SJCRH30 (cell line): ENCODE measurements around the gene FXYD6. TPM values are rescaled to one million over a fixed set of nuclear protein-coding genes. Genes with fewer than 3 reads are reported as not detected.

Experiments used
- DNase-seq, 2 experiments: peaks; one replicate each; pipeline ENCODE4 v3.0.0-alpha.2; 2015 to 2020
- H3K27ac ChIP-seq: fragments of 250-450 bp; sonication (Bioruptor Pico); 2 replicates; pipeline ENCODE4 v1.5.1; 2020; ENCODE audit warnings: mild to moderate bottlenecking, moderate library complexity
- H3K27me3 ChIP-seq: fragments of 250-450 bp; sonication (Bioruptor Pico); 2 replicates; pipeline ENCODE4 v1.5.1; 2020; ENCODE audit warnings: mild to moderate bottlenecking, moderate library complexity
- H3K36me3 ChIP-seq: fragments of 250-450 bp; sonication (Bioruptor Pico); 2 replicates; pipeline ENCODE4 v1.5.1; 2020; ENCODE audit warnings: mild to moderate bottlenecking, moderate library complexity
- H3K4me1 ChIP-seq: fragments of 250-450 bp; sonication (Bioruptor Pico); 2 replicates; pipeline ENCODE4 v1.5.1; 2020; ENCODE audit warnings: mild to moderate bottlenecking, moderate library complexity
- H3K4me3 ChIP-seq: fragments of 250-450 bp; sonication (Bioruptor Pico); 2 replicates; pipeline ENCODE4 v1.5.1; 2020; ENCODE audit warnings: mild to moderate bottlenecking, moderate library complexity
- H3K9me3 ChIP-seq: fragments of 250-450 bp; sonication (Bioruptor Pico); replicated peaks from 2 replicates; pipeline ENCODE4 v1.5.1; 2020; ENCODE audit warnings: mild to moderate bottlenecking, moderate library complexity
- total RNA-seq: library from RNA; depleted of rRNA; stranded (reverse); fragments of >200 nt; shearing (Covaris generic); gene quantifications from 2 replicates; pipeline ENCODE4 v1.2.3, GENCODE V29; 2014

Gene FXYD6
- total RNA-seq, 1 experiment from 2014 or later, result 90.1 TPM

DNA sequence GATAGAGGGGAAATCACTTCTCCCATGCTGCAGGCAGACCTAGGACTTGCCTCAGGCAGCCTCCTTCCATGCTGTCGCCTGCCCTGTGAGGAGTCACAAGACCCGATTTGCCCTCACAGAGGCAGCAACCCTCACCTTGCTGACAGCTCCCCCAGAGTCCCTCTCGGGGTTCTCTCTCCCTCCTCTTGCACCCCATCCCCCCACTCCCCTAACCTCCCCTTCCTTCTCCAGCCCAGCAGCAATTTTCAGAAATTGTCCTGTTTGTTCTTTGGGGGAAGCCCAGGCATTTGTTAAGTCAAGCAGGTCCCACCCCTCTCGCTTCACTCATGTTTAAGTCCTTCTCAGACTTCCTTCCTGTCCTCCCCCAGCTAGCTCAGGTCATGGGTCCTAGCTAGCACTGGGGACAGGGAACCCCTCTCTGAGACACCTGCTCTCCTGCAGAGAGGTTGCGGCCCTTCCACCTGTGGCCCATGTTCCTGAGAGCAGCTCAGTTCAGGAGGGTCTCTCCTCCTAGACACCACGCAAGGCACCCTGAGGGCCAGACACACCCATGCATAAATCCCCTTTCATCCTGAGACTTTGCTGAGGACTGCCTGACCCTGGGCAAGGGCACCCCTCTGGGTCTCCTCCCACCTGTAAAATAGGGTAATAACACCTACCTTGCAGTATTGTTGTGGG is 45.6 kb downstream of the FXYD6 start:
- DNase-seq, result no peak
- no peak overlapping the region for H3K27ac ChIP-seq
- no peaks in the 10 kb centered on the region for H3K27me3 ChIP-seq
- no peak overlapping the region for H3K4me3 ChIP-seq
- H3K9me3 ChIP-seq, result no peaks in the 10 kb centered on the region
- H3K36me3 ChIP-seq, result no peaks in the 10 kb centered on the region
- H3K4me1 ChIP-seq, result peaks cover 22% of the 10 kb centered on the region

DNA sequence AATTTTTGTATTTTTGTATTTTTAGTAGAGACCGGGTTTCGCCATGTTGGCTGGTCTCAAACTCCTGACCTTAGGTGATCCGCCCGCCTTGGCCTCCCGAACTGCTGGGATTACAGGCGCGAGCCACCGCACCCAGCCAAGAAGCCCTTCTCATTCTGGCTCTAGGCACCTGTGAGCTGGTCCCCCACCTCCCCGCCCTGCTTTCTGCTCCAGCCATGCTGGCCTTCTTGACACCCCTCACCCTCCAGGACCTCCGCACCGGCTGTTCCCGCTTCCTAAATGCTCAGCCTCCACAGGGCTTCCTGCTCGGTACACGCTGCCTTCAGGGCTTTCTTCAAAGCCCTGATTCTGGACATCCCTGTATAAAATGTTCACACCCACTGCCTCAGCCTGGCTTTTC is 46.4 kb downstream of the FXYD6 start:
- H3K4me1 ChIP-seq, result peaks cover 22% of the 10 kb centered on the region
- no peaks in the 10 kb centered on the region for H3K27me3 ChIP-seq
- H3K9me3 ChIP-seq, result no peaks in the 10 kb centered on the region
- no peak overlapping the region for H3K4me3 ChIP-seq
- H3K27ac ChIP-seq, result no peak overlapping the region
- no peak for DNase-seq
- H3K36me3 ChIP-seq, result no peaks in the 10 kb centered on the region

DNA sequence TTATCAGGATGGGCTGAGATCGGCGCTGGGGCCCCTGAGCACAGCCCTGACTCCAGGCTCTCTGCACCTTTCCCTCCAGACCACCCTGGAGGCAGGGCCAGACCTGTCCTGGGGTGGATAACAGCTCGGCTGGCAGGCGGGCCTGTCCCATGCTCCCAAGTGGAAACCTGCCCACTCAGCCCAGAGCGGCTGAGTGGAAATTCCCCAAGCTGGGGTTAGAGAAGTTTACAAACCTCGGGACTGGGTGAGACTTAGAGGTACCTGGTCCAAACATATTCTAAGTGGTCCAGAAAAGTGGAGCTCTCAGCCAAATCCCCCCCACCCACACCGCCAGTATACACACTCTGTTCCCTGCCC is 47.1 kb downstream of the FXYD6 start:
- Histone ChIP-seq H3K4me1 (peaks cover 22% of the 10 kb centered on the region), H3K27me3 (no peaks in the 10 kb centered on the region), H3K27ac (no peak overlapping the region)

DNA sequence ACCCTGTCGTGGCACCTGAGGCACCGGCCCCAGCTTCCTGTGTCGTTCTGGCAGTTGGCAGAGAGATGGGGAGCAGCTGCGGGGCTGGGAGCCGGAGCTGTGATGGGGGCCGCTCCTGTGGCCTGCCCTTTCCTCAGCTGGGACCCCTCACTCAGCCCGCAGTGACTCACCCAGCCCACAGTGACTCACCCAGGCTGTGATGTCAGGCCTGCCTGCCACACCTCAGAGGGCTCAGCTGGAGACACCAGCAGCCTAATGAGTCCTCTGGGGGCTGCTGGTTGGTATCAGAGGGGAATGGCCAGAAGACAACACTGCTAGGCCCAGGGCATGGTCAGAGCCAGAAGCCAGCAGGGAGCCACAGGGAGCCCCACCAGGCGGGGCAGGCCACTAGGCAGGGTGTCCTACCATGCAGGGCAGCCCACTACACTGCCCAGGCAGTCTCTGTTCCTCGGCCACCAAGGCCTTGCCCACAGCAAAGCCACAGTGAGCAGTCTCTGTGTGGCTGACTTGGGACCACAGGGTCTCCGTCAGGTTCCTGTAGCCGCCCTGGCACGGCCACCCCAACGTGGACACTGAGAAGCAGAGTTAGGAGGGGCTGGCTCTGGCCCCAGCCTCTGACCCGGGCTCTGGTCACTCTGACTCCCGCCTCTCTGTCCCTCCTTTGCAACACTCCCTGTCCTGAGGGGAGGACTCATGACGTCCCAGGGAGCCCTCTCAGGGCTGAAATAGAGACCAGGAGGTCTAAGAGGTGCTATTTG is 47.7 kb downstream of the FXYD6 start:
- no peaks in the 10 kb centered on the region for H3K27me3 ChIP-seq
- no peak overlapping the region for H3K4me3 ChIP-seq
- no peaks in the 10 kb centered on the region for H3K36me3 ChIP-seq
- peak; percentile 85 to 86 for DNase-seq
- peaks cover 24% of the 10 kb centered on the region for H3K4me1 ChIP-seq
- H3K27ac ChIP-seq, result peak overlapping the region; percentile 42
- no peaks in the 10 kb centered on the region for H3K9me3 ChIP-seq

More for the DNA sequence above, 47.1 kb downstream of the FXYD6 start:
- DNase-seq, result no peak
- H3K4me3 ChIP-seq, result no peak overlapping the region
- H3K9me3 ChIP-seq, result no peaks in the 10 kb centered on the region
- H3K36me3 ChIP-seq, result no peaks in the 10 kb centered on the region

DNA sequence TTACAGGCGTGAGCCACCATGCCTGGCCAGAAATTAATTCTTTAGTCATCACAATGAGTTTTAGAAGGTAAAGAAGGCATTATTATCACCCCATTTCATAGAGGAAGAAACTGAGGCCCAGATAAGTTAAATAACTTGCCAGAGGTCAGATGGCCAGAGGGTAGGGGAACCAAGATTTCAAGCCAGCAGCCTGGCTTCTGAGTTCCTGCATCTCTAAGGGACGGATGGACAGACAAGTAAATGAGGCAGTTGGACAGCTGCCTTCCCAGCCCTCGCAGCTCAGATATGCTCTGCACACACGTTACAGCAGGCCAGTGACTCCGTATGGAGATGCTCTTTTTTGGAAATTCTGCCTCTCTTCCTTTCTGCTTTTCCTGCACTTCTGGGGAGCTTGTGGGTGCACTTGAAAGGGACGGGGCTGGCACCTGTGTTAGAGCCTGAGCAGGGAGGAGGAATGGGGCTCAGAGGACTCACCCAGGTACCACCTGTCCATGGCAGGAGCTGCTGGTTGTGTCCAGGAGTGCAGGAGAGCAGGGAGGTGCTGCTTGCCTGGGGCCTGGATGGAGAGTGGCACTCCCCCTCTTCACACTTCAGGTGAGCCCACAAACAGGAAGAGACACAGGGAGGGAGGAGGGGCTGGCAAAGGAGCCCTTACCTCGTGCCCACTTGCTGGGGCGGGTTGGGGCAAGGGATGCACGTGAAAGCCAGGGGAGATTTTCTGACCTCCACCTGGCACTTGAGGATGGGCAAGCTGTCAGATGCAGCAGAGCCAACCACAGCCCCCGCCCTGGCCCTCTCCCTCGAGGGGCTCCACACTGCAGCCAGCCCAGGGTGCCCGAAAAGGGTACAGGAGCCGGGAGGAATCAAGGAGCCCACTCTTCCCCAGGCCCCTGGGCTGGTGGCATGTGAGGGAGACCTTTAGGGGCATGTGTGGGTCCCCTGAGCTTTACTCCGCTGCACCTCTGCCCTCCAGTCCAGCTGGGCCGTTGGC is 48.6 kb downstream of the FXYD6 start:
- H3K27me3 ChIP-seq, result no peaks in the 10 kb centered on the region
- H3K27ac ChIP-seq, result no peak overlapping the region
- peak in 1 of 2 experiments; percentile 39 for DNase-seq
- H3K4me3 ChIP-seq, result no peak overlapping the region
- H3K36me3 ChIP-seq, result no peaks in the 10 kb centered on the region
- no peaks in the 10 kb centered on the region for H3K9me3 ChIP-seq
- H3K4me1 ChIP-seq, result peaks cover 23% of the 10 kb centered on the region

DNA sequence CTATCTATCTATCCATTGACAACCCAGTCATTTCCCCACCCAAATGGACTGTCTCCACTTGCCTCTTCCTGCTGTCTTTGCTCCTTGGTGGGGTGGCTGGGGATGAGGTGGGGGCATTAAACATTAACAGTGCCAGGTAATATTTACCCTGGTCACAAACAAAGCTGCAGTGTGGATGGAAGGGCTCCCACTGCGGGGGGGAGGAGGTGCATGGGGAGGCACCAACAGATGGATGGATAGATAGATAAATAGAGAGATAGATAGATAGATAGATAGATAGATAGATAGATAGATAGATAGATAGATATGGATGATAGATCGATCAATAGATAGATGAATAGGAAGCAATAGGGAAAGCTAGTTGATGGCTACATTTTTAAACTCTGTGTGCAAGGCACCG is 49.6 kb downstream of the FXYD6 start:
- no peaks in the 10 kb centered on the region for H3K9me3 ChIP-seq
- no peak overlapping the region for H3K27ac ChIP-seq
- peaks cover 23% of the 10 kb centered on the region for H3K4me1 ChIP-seq
- H3K36me3 ChIP-seq, result no peaks in the 10 kb centered on the region
- no peak for DNase-seq
- no peaks in the 10 kb centered on the region for H3K27me3 ChIP-seq
- H3K4me3 ChIP-seq, result no peak overlapping the region

DNA sequence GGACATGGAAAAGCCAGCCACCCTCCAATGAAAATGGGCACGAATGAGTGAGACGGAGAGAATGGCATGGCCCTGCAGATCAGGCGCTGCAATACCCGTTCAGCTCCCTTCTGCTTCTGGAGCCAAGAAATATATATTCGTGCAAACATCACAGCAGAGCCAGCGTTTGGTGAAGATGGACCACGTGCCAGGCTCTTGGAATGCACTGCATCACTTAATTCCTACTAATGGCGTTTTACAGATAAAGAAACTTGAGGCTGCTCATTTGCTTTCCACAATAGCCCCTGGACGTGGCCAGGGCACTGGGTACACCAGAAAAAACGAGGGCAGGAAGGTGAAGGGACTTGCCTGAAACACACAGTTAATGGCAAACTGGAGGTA is 50.3 kb downstream of the FXYD6 start:
- no peaks in the 10 kb centered on the region for H3K9me3 ChIP-seq
- H3K4me3 ChIP-seq, result no peak overlapping the region
- no peaks in the 10 kb centered on the region for H3K36me3 ChIP-seq
- no peak overlapping the region for H3K27ac ChIP-seq
- peaks cover 23% of the 10 kb centered on the region for H3K4me1 ChIP-seq
- no peak for DNase-seq
- no peaks in the 10 kb centered on the region for H3K27me3 ChIP-seq

DNA sequence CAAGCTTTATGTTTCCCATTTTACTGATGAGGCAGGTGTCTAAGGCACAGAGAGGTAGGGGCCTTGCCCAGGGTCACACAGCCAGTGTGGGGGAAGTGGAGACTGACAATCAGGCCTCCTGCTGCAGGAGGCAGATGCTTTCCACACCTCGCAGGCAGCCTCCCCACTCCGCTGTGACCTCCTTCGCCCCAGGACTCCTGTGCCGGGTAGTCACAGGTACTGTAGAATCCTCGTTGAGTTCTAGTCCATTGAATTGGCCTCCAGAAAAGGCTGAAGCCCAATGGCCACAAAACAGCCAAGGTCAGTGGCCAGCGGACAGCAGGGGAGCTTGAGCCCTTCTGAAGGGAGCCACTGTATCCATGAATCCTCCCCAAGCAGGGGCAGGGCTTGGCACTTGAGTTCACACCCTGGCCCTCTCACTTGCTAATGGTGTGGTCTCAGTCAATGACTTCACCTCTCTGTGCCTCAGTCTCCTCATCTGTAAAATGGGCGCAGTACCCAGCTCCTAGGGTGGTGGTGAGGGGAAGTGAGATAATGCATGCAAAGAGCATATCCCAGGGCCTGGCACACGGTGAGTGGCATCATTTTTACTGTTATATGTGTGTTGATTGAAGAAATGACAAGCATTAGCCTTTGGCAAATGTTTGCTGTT is 50.8 kb downstream of the FXYD6 start:
- Histone ChIP-seq H3K4me1 (peaks cover 23% of the 10 kb centered on the region), H3K4me3 (no peak overlapping the region), H3K36me3 (no peaks in the 10 kb centered on the region), H3K9me3 (no peaks in the 10 kb centered on the region), H3K27ac (no peak overlapping the region), H3K27me3 (no peaks in the 10 kb centered on the region)
- no peak for DNase-seq

DNA sequence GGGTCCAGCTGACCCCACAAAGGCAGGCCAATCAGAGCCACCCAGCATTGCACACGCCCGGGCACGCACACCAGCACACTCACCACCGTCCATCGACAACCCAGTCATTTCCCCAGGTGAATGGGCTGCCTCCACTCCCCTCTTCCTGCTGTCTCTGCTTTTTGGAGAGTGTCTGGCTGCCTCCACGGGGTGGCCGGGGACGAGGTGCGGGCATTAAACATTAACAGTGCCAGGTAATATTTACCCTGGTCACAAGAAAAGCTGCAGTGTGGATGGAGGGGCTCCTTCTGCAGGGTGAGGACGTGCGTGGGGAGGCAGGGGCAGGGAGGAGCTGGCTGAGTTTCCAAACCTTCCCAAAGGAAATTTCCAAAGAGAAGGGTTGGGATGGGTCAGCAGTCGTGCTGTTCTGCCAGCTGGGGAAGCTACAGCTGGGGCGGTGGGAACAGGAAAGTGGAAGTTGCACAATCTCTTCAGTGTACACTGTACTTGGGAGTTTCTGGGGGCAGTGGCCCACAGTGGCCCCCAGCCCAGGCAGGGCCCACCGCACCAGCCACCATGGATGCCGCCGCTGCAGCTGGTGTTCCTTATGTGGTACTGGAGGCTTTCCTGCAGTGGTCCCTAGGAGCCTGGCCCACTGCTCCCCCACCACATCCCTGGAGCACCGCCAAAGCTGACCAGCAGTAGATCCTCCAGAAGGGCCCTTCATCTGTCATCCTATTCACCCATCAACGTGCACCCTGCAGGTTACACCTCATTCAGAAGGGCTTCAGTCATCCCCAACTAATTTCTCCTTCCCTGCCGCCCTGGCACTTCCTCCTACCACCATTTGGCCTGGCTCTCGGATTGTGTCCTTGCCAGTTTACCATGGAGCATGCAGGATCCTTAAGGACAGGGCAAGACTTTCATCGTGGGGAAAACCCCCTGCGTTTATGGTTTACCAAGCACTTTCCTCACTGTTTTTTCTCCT is 51.6 kb downstream of the FXYD6 start, which contains the start of gene FXYD2:
FXYD2 (minus strand) TSS at position 174 of the 967 bp plus-strand sequence; CDS start at position 108, 66 bp downstream.
- DNase-seq, result no peak
- Histone ChIP-seq H3K9me3 (no peaks in the 10 kb centered on the region), H3K27ac (no peak within 1 kb of the TSS)

DNA sequence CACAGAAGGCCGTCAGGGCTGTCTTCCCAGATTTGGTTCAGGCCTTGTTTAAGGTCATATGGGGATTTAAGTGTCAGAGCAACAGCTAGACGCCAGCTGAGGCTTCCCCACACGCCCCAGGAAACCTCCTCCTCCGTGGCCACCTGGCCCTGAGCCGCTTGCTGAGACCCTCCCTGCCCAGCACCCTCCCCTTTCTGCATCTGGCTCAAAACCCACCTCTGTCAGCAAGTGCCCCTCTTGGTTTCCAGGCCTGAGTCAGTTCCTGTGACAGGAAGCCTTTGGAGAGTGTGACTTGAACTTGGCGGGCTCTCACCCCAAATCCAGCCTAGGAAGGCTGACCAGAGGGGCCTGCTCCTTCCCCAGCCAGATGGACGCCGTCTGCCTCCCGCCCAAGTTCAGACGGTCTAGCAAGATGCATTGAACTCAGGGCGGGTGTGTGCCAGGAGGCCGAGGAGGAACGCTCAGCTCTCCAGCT is 52.5 kb downstream of the FXYD6 start:
- Histone ChIP-seq H3K27me3 (no peaks in the 10 kb centered on the region), H3K4me1 (peaks cover 20% of the 10 kb centered on the region), H3K36me3 (no peaks in the 10 kb centered on the region), H3K27ac (no peak overlapping the region), H3K9me3 (no peaks in the 10 kb centered on the region), H3K4me3 (no peak overlapping the region)
- DNase-seq, result no peak

More for the DNA sequence above, 51.6 kb downstream of the FXYD6 start, which contains the start of gene FXYD2:
- Histone ChIP-seq H3K27me3 (no peaks in the 10 kb centered on the region), H3K4me1 (peaks cover 23% of the 10 kb centered on the region), H3K4me3 (no peak within 1 kb of the TSS), H3K36me3 (no peaks in the 10 kb centered on the region)

DNA sequence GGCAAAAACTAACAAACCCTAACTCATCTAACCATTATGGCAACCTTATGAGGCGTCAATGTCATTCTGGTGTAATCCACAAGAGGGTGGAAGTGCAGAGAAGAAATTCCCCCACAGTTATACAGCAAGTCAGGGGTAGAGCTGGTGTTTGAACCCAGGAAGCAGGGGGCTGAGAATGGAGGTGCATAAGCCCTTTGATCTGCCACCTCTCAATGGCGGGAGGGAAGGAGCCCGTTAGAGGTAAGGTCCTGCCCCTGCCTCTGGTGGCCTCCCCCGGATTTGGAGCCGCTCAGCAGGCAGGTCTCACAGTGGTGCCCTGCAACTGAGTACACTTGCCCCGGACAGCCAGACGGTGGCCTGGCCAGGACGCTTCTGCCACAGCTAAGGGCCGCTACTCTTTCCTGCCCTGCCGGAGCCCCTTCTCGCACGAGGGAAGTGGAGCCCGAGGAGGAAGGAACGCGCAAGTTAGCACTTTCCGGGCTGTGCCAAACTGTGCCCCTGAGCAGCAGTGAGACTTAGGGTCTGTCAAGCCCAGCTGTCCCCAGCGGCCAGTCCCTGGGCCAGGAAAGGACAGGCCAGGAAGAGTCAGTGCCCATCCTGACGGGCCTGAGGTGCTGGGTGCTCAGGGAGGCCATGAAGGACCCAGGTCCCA is 53.0 kb downstream of the FXYD6 start:
- Histone ChIP-seq H3K4me1 (peaks cover 17% of the 10 kb centered on the region), H3K27me3 (no peaks in the 10 kb centered on the region)
- no peak for DNase-seq

DNA sequence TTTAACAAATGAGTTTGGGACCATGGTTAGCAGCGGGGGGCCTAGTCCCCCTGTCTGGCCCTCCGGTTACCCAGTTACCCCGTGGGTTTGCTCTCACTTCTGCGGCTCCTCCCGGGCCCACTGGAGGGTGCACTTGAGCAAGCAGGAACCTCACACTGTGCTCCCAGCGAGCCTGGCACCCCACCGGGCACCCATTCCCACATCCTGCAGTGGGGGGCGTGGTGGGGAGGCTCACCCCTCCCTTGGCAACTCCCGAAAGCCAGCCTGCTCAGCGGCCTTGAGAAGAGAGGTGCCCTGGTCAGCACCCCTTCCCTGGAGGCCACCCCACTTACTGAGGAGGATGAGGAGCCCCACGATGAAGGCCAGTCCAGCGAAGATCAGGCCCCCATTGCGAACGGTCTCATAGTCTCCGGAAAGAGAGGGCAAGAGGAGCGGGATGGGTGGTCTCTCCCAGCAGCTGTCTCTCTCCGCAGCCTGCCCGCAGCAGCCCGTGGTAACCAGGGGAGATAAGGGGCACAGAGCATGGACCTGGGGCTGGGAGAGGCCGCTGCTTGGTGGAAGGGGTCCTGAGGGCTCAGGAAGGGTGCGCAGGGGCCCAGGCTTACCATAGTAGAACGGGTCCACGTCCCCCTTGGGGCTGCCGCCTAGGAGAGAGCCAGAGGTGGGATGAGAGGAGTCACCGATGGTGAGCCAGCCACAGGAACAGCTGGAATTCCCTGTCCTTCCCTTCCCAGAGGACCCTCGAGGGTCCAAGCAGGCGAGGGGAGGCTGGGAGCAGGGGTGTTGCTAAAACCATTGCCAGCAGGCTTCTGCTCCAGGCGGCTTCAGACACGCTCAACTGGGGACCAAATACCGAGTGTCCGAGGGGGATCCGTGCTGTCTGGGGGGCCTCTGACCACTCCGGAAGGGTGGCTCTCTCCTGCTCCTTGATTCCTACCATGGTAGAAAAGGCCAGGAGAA is 54.1 kb downstream of the FXYD6 start:
- no peaks in the 10 kb centered on the region for H3K9me3 ChIP-seq
- peak; percentile 32 to 48 for DNase-seq
- H3K4me3 ChIP-seq, result no peak overlapping the region

More for the DNA sequence above, 53.0 kb downstream of the FXYD6 start:
- Histone ChIP-seq H3K36me3 (no peaks in the 10 kb centered on the region), H3K27ac (no peak overlapping the region), H3K4me3 (no peak overlapping the region), H3K9me3 (no peaks in the 10 kb centered on the region)

More for the DNA sequence above, 54.1 kb downstream of the FXYD6 start:
- H3K27me3 ChIP-seq, result no peaks in the 10 kb centered on the region
- H3K36me3 ChIP-seq, result no peaks in the 10 kb centered on the region
- H3K27ac ChIP-seq, result no peak overlapping the region
- H3K4me1 ChIP-seq, result peaks cover 8% of the 10 kb centered on the region
